HEK293 (cell line): Measurements from ENCODE around the gene R3HDM4.

Experiments
- CTCF ChIA-PET: fragments of 350-600 bp; formaldehyde crosslinking; extraction: SDS; loops from one replicate; lab custom pipeline; 2021; ENCODE audit warnings: antibody characterized with exemption; lab: Yijun Ruan, JAX
- POLR2A ChIA-PET: fragments of 300-600 bp; formaldehyde crosslinking; extraction: SDS; loops from one replicate; lab custom pipeline; 2020; ENCODE audit warnings: antibody characterized with exemption, inconsistent platforms; lab: Yijun Ruan, JAX
- H3K27ac ChIP-seq: fragments of 200-500 bp; sonication (Bioruptor generic); 2 replicates; pipeline ENCODE4 v1.5.1; 2014; ENCODE audit warnings: low read depth, low read length, control low read depth, inconsistent platforms; ENCODE audit errors: extremely low read depth
- H3K36me3 ChIP-seq, 2 experiments: fragments of 200-500 bp in 1 of 2; sonication (Bioruptor generic) in 1 of 2; 1 replicate in 1 of 2; 2 replicates in 1 of 2; pipeline ENCODE4 v1.5.1; 2014 to 2017; ENCODE audit warnings: inconsistent platforms in 2 of 2, low read length in 2 of 2; ENCODE audit not compliant: control insufficient read depth in 2 of 2, insufficient read depth in 1 of 2
- H3K4me1 ChIP-seq: fragments of 200-500 bp; sonication (Bioruptor generic); 2 replicates; pipeline ENCODE4 v1.5.1; 2014; ENCODE audit warnings: mild to moderate bottlenecking, low read length, inconsistent platforms; ENCODE audit not compliant: control insufficient read depth, insufficient read depth
- H3K4me3 ChIP-seq: 2 replicates; pipeline ENCODE4 v1.5.1; 2011; ENCODE audit warnings: low read depth, mild to moderate bottlenecking, control low read depth, low read length, moderate library complexity
- H3K9me3 ChIP-seq: fragments of 200-500 bp; sonication (Bioruptor generic); 2 replicates; pipeline ENCODE4 v1.5.1; 2014; ENCODE audit warnings: low read depth, low read length, inconsistent platforms; ENCODE audit not compliant: control insufficient read depth, insufficient read depth
- GLIS1 ChIP-seq: fragments of 450-650 bp; formaldehyde crosslinking; IDR thresholded peaks from 2 replicates; pipeline ENCODE4 v1.5.1; 2016; ENCODE audit warnings: missing biosample characterization, missing genetic modification characterization
- GLIS2 ChIP-seq: fragments of 450-650 bp; formaldehyde crosslinking; IDR thresholded peaks from 2 replicates; pipeline ENCODE4 v1.5.1; 2016; ENCODE audit warnings: missing biosample characterization, missing genetic modification characterization
- KLF8 ChIP-seq: fragments of 450-650 bp; formaldehyde crosslinking; IDR thresholded peaks from 2 replicates; pipeline ENCODE4 v1.5.1; 2016; ENCODE audit warnings: missing biosample characterization, missing genetic modification characterization
- MYNN ChIP-seq: fragments of 450-650 bp; formaldehyde crosslinking; IDR thresholded peaks from 2 replicates; pipeline ENCODE4 v1.5.1; 2016; ENCODE audit warnings: missing biosample characterization, missing genetic modification characterization, borderline replicate concordance
- ZBTB21 ChIP-seq: fragments of 450-650 bp; formaldehyde crosslinking; IDR thresholded peaks from 2 replicates; pipeline ENCODE4 v1.5.1; 2017; ENCODE audit warnings: missing biosample characterization, missing genetic modification characterization
- ZBTB48 ChIP-seq: fragments of 450-650 bp; formaldehyde crosslinking; IDR thresholded peaks from 2 replicates; pipeline ENCODE4 v1.5.1; 2016; ENCODE audit warnings: missing biosample characterization, missing genetic modification characterization
- ZBTB7A ChIP-seq: fragments of 450-650 bp; formaldehyde crosslinking; IDR thresholded peaks from 2 replicates; pipeline ENCODE4 v1.5.1; 2016; ENCODE audit warnings: low read depth, missing biosample characterization, missing genetic modification characterization
- ZBTB8A ChIP-seq: fragments of 450-650 bp; formaldehyde crosslinking; IDR thresholded peaks from 2 replicates; pipeline ENCODE4 v1.5.1; 2016; ENCODE audit warnings: missing biosample characterization, missing genetic modification characterization
- ZNF221 ChIP-seq: fragments of 450-650 bp; formaldehyde crosslinking; IDR thresholded peaks from 2 replicates; pipeline ENCODE4 v1.5.1; 2017; ENCODE audit warnings: missing biosample characterization, missing genetic modification characterization, borderline replicate concordance
- ZNF24 ChIP-seq: fragments of 450-650 bp; formaldehyde crosslinking; IDR thresholded peaks from 2 replicates; pipeline ENCODE4 v1.5.1; 2016; ENCODE audit warnings: missing biosample characterization, missing genetic modification characterization
- ZNF335 ChIP-seq: fragments of 450-650 bp; formaldehyde crosslinking; conservative IDR thresholded peaks from 2 replicates; pipeline ENCODE4 v1.5.1; 2016; ENCODE audit warnings: missing biosample characterization, missing genetic modification characterization
- ZNF404 ChIP-seq: fragments of 450-650 bp; formaldehyde crosslinking; IDR thresholded peaks from 2 replicates; pipeline ENCODE4 v1.5.1; 2017; ENCODE audit warnings: missing biosample characterization, missing genetic modification characterization
- ZNF561 ChIP-seq: fragments of 450-650 bp; IDR thresholded peaks from 2 replicates; pipeline ENCODE4 v1.5.1; 2018; ENCODE audit warnings: missing biosample characterization, missing genetic modification characterization, borderline replicate concordance
- TF ChIP-seq, protein P1 (sequence below): fragments of 450-650 bp; formaldehyde crosslinking; IDR thresholded peaks from 2 replicates; pipeline ENCODE4 v1.5.1; 2016; ENCODE audit warnings: missing biosample characterization, missing genetic modification characterization
- TF ChIP-seq, protein P2 (sequence below): fragments of 450-650 bp; formaldehyde crosslinking; IDR thresholded peaks from 2 replicates; pipeline ENCODE4 v1.5.1; 2016; ENCODE audit warnings: missing biosample characterization, missing genetic modification characterization, borderline replicate concordance

The R3HDM4 gene

GRCh38 chr19:892894-893689 lies 19.9 kb downstream of the R3HDM4 start, which contains the start of the genes MED16 and RNU6-9 (continued):
- TF ChIP-seq ZNF404 (no peak), MYNN (tag by site-specific recombination) (no peak), ZNF561 (no peak), ZBTB21 (tag by site-specific recombination) (peak; percentile 31; the same call in 1 of the 2 replicates)
- TF ChIP-seq, protein P1, sequence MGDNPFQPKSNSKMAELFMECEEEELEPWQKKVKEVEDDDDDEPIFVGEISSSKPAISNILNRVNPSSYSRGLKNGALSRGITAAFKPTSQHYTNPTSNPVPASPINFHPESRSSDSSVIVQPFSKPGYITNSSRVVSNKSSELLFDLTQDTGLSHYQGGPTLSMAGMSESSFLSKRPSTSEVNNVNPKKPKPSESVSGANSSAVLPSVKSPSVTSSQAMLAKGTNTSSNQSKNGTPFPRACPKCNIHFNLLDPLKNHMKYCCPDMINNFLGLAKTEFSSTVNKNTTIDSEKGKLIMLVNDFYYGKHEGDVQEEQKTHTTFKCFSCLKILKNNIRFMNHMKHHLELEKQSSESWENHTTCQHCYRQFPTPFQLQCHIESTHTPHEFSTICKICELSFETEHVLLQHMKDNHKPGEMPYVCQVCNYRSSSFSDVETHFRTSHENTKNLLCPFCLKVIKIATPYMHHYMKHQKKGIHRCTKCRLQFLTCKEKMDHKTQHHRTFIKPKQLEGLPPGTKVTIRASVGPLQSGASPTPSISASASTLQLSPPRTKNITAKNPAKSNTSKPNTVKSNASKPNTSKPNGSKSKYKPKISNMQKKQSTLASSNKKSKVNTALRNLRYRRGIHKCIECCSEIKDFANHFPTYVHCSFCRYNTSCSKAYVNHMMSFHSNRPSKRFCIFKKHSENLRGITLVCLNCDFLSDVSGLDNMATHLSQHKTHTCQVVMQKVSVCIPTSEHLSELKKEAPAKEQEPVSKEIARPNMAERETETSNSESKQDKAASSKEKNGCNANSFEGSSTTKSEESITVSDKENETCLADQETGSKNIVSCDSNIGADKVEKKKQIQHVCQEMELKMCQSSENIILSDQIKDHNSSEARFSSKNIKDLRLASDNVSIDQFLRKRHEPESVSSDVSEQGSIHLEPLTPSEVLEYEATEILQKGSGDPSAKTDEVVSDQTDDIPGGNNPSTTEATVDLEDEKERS (tag by site-specific recombination), result no peak; the same call in 1 of the 2 replicates

DNA sequence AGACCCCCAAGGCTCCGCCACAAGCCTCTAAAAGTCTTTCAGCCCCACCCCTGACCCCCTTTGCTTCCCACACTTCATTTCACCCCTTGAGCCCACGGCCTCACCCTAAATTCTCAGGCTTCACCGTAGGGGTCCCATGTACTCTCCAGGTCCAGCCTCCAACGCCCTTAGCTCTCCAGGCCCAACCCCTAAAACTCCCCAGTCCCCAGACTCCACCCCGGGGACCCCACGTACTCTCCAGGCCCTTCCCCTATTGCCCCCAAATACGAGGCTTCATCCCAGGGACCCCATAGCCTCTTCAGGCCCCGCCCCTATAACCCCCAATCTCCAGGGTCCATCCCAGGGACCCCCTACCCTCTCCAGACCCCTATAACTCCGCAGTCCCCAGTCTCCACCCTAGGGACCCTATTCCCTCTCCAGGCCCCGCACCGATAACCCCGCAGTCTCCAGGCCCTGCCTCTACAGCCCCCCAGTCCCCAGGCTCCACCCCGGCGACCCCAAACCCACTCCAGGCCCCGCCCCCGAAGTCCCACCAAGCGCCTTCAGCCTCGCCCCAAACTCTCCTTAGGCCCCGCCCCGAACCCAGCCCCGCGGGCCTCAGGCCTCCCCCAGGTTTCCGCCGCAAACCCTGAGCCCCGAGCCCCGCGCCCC lies 20.7 kb downstream of the R3HDM4 start:
- no peaks in the 10 kb centered on the region for H3K4me1 ChIP-seq
- TF ChIP-seq GLIS2 (tag by site-specific recombination) (peak; percentile 64), ZNF335 (peak; percentile 60), ZNF24 (tag by site-specific recombination) (no peak), ZNF221 (tag by site-specific recombination) (no peak), GLIS1 (tag by site-specific recombination) (peak; percentile 21; the same call in 1 of the 2 replicates), ZBTB7A (tag by site-specific recombination) (0 out of 2 replicates have a peak, but pooled peaks have one; percentile 14), ZBTB48 (tag by site-specific recombination) (peak; percentile 72), KLF8 (tag by site-specific recombination) (0 out of 2 replicates have a peak, but pooled peaks have one; percentile 20), ZBTB8A (0 out of 2 replicates have a peak, but pooled peaks have one; percentile 28)
- TF ChIP-seq, protein P2, sequence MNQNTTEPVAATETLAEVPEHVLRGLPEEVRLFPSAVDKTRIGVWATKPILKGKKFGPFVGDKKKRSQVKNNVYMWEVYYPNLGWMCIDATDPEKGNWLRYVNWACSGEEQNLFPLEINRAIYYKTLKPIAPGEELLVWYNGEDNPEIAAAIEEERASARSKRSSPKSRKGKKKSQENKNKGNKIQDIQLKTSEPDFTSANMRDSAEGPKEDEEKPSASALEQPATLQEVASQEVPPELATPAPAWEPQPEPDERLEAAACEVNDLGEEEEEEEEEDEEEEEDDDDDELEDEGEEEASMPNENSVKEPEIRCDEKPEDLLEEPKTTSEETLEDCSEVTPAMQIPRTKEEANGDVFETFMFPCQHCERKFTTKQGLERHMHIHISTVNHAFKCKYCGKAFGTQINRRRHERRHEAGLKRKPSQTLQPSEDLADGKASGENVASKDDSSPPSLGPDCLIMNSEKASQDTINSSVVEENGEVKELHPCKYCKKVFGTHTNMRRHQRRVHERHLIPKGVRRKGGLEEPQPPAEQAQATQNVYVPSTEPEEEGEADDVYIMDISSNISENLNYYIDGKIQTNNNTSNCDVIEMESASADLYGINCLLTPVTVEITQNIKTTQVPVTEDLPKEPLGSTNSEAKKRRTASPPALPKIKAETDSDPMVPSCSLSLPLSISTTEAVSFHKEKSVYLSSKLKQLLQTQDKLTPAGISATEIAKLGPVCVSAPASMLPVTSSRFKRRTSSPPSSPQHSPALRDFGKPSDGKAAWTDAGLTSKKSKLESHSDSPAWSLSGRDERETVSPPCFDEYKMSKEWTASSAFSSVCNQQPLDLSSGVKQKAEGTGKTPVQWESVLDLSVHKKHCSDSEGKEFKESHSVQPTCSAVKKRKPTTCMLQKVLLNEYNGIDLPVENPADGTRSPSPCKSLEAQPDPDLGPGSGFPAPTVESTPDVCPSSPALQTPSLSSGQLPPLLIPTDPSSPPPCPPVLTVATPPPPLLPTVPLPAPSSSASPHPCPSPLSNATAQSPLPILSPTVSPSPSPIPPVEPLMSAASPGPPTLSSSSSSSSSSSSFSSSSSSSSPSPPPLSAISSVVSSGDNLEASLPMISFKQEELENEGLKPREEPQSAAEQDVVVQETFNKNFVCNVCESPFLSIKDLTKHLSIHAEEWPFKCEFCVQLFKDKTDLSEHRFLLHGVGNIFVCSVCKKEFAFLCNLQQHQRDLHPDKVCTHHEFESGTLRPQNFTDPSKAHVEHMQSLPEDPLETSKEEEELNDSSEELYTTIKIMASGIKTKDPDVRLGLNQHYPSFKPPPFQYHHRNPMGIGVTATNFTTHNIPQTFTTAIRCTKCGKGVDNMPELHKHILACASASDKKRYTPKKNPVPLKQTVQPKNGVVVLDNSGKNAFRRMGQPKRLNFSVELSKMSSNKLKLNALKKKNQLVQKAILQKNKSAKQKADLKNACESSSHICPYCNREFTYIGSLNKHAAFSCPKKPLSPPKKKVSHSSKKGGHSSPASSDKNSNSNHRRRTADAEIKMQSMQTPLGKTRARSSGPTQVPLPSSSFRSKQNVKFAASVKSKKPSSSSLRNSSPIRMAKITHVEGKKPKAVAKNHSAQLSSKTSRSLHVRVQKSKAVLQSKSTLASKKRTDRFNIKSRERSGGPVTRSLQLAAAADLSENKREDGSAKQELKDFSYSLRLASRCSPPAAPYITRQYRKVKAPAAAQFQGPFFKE (tag by site-specific recombination), result no peak
- CTCF ChIA-PET, result interaction anchor here (1.0 to 1.1 kb wide), 3 partner anchors 36 to 93 kb away, joined by 3 to 7 read pairs (median 3); no protein-coding TSS in a partner anchor
- H3K27ac ChIP-seq, result peak overlapping the region; percentile 60; the same call in 1 of the 2 replicates
- H3K36me3 ChIP-seq, result peaks cover 2 to 30% of the 10 kb centered on the region in 2 experiments; a peak in 2 of 3 replicates
- peak overlapping the region; percentile 91 for H3K4me3 ChIP-seq
- H3K9me3 ChIP-seq, result no peaks in the 10 kb centered on the region
- POLR2A ChIA-PET, result interaction anchor here (0.6 to 2.6 kb wide), 6 partner anchors 16 to 376 kb away, joined by 3 to 13 read pairs (median 6); partner anchors contain the start of gene CIRBP
